PC-3 (cell line): ENCODE measurements around the gene ONECUT1.

Experiments used
- CTCF ChIP-seq: fragments of 300-600 bp; sonication (generic); conservative IDR thresholded peaks from 2 replicates; pipeline ENCODE4 v1.5.1; 2017; ENCODE audit warnings: antibody characterized with exemption, low read depth, mild to moderate bottlenecking, low read length
- EZH2phosphoT487 ChIP-seq: fragments of 300-600 bp; sonication (generic); IDR thresholded peaks from 2 replicates; pipeline ENCODE4 v1.6.1; 2018; ENCODE audit warnings: mild to moderate bottlenecking, antibody characterized with exemption, low read length, borderline replicate concordance

- TF ChIP-seq CTCF: no peak
- no peak for TF ChIP-seq EZH2phosphoT487
Measured at GRCh38 chr15:52789601-52790168, 451 bp downstream of the ONECUT1 start.
